Umbilical cord (tissue), 2 donors: ENCODE results near the gene FCN3. TPM values are rescaled to one million over a fixed set of nuclear protein-coding genes. Genes with fewer than 3 reads are reported as not detected.
"Not testable (repeated sequence)": the region's sequence is repeated elsewhere in the genome, so short reads cannot be mapped to it uniquely, and the experiment has no call there.

ENCODE experiments used
- DNase-seq: peaks from one replicate; pipeline ENCODE4 v3.0.0-alpha.2; 2015; ENCODE audit warnings: low spot score
- total RNA-seq: library from RNA; depleted of rRNA; stranded (reverse); fragments of >200 nt; gene quantifications from one replicate; pipeline ENCODE4 v1.2.3, GENCODE V29; 2014; ENCODE audit warnings: low replicate concordance; ENCODE audit not compliant: insufficient read depth

Gene FCN3
- total RNA-seq, 1 donor from 2014 or later: 6.0 TPM

- DNase-seq: no peak
Measured at GRCh38 chr1:27399251-27400025, 24.8 kb upstream of the FCN3 start.

GRCh38 chr1:27398405-27399149 is 24.0 kb upstream of the FCN3 start:
- no peak for DNase-seq

GRCh38 chr1:27397749-27398148 is 23.1 kb upstream of the FCN3 start:
- DNase-seq: no peak

- no peak for DNase-seq
Measured at GRCh38 chr1:27397110-27397509, 22.5 kb upstream of the FCN3 start.

- peak; percentile 73 for DNase-seq
Measured at GRCh38 chr1:27395441-27396195, 21.0 kb upstream of the FCN3 start.

GRCh38 chr1:27394925-27395324 is 20.3 kb upstream of the FCN3 start:
- no peak for DNase-seq

GRCh38 chr1:27394282-27394658 is 19.6 kb upstream of the FCN3 start:
- no peak for DNase-seq

- no peak for DNase-seq
Measured at GRCh38 chr1:27393641-27394281, 19.1 kb upstream of the FCN3 start.

GRCh38 chr1:27392778-27393635 is 18.4 kb upstream of the FCN3 start:
- no peak for DNase-seq

- peak; percentile 91 for DNase-seq
Measured at GRCh38 chr1:27392096-27392777, 17.6 kb upstream of the FCN3 start, which contains the start of gene GPR3. Gene GPR3, plus strand, starts transcription at chr1:27392622. Its CDS starts 1,177 bp downstream, at chr1:27393799.

- peak; percentile 63 for DNase-seq
Measured at GRCh38 chr1:27391511-27392095, 17.0 kb upstream of the FCN3 start.

- no peak for DNase-seq
Measured at GRCh38 chr1:27388337-27389005, 13.8 kb upstream of the FCN3 start.

- not testable (repeated sequence) for DNase-seq
Measured at GRCh38 chr1:27384797-27385196, 10.2 kb upstream of the FCN3 start.

- no peak for DNase-seq
Measured at GRCh38 chr1:27383661-27384060, 9.0 kb upstream of the FCN3 start.

- DNase-seq: no peak
Measured at GRCh38 chr1:27383039-27383605, 8.5 kb upstream of the FCN3 start, which contains the start of gene CD164L2. Gene CD164L2, minus strand, starts transcription at chr1:27383333. Its CDS starts 94 bp downstream, at chr1:27383239.

GRCh38 chr1:27381969-27382762 is 7.5 kb upstream of the FCN3 start:
- DNase-seq: no peak

GRCh38 chr1:27380766-27381733 is 6.4 kb upstream of the FCN3 start:
- DNase-seq: no peak
